ENCODE measurements around the gene OR51V1. TPM values are rescaled to one million over a fixed set of nuclear protein-coding genes. Genes with fewer than 3 reads are reported as not detected.

OR51V1 gene
- total RNA-seq, 2 experiments from 2014 or later = not detected

- H3K4me3 ChIP-seq (ENCODE audit: low read length) = no peak overlapping the region
- POLR2A ChIA-PET = no interaction called here
- H3K4me1 ChIP-seq (ENCODE audit: insufficient read depth, low read length) = no peaks in the 10 kb centered on the region
- no peaks in the 10 kb centered on the region for H3K36me3 ChIP-seq (ENCODE audit: insufficient read depth, low read length)
- no peaks in the 10 kb centered on the region for H3K36me3 Mint-ChIP-seq (ENCODE audit: low read depth)
- no peaks in the 10 kb centered on the region for H3K4me1 Mint-ChIP-seq (ENCODE audit: low read depth)
- no peak for ATAC-seq (ENCODE audit: poor library complexity)
- no peak overlapping the region for H3K27ac ChIP-seq (ENCODE audit: low read depth in 1 of 2, low read length in 2 of 2)
- no peaks in the 10 kb centered on the region for H3K9me3 ChIP-seq (ENCODE audit: control insufficient read depth in 1 of 2, insufficient read depth in 1 of 2, low read length in 2 of 2)
- intact Hi-C loops (cut with DNase I, micrococcal nuclease) = no loop called here
- TF ChIP-seq, protein P1, sequence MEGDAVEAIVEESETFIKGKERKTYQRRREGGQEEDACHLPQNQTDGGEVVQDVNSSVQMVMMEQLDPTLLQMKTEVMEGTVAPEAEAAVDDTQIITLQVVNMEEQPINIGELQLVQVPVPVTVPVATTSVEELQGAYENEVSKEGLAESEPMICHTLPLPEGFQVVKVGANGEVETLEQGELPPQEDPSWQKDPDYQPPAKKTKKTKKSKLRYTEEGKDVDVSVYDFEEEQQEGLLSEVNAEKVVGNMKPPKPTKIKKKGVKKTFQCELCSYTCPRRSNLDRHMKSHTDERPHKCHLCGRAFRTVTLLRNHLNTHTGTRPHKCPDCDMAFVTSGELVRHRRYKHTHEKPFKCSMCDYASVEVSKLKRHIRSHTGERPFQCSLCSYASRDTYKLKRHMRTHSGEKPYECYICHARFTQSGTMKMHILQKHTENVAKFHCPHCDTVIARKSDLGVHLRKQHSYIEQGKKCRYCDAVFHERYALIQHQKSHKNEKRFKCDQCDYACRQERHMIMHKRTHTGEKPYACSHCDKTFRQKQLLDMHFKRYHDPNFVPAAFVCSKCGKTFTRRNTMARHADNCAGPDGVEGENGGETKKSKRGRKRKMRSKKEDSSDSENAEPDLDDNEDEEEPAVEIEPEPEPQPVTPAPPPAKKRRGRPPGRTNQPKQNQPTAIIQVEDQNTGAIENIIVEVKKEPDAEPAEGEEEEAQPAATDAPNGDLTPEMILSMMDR (IDR thresholded peaks at IDR 0.05) = no peak
- H3K27me3 ChIP-seq (ENCODE audit: control insufficient read depth in 1 of 2, insufficient read depth in 2 of 2, low read length in 2 of 2) = no peaks in the 10 kb centered on the region
- CTCF ChIA-PET = no interaction called here
- H3K4me3 Mint-ChIP-seq = no peak overlapping the region
- H3K27me3 Mint-ChIP-seq = peaks cover 6% of the 10 kb centered on the region
- DNase-seq = no peak
- no peaks in the 10 kb centered on the region for H3K9me3 Mint-ChIP-seq
- no peak overlapping the region for H3K27ac Mint-ChIP-seq
These were observed 42.7 kb upstream of the OR51V1 start for GRCh38 chr11:5242933-5243815.

DNA sequence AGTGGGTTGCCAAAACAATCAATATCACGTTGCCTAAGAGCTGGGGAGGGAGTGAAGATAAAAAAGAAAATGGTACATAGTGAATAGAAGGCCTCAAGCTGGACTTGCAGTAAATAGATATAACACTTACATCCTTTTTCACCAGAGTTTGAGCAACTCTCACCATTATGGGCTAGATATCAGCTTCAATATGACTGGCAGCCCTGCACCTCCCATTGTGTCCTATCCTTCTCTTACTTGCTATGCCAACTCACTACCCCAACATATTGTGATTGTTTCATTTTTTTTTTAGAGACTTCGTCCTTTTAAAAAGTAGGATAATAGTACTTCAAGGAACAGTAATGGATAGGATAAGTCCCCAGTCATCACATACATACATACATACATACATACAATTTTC is 41.7 kb upstream of the OR51V1 start:
- Histone ChIP-seq H3K36me3 (ENCODE audit: insufficient read depth, low read length) (no peaks in the 10 kb centered on the region), H3K27ac (ENCODE audit: low read depth in 1 of 2, low read length in 2 of 2) (no peak overlapping the region), H3K27me3 (ENCODE audit: control insufficient read depth in 1 of 2, insufficient read depth in 2 of 2, low read length in 2 of 2) (no peaks in the 10 kb centered on the region), H3K4me1 (ENCODE audit: insufficient read depth, low read length) (no peaks in the 10 kb centered on the region), H3K9me3 (ENCODE audit: control insufficient read depth in 1 of 2, insufficient read depth in 1 of 2, low read length in 2 of 2) (no peaks in the 10 kb centered on the region), H3K4me3 (ENCODE audit: low read length) (no peak overlapping the region)
- ATAC-seq (ENCODE audit: poor library complexity) (no peak), DNase-seq (no peak)
- CTCF ChIA-PET = no interaction called here
- intact Hi-C loops (cut with DNase I, micrococcal nuclease) = no loop called here
- Mint-ChIP-seq H3K27ac (no peak overlapping the region), H3K4me1 (ENCODE audit: low read depth) (no peaks in the 10 kb centered on the region), H3K4me3 (no peak overlapping the region), H3K9me3 (no peaks in the 10 kb centered on the region), H3K36me3 (ENCODE audit: low read depth) (no peaks in the 10 kb centered on the region), H3K27me3 (peaks cover 6% of the 10 kb centered on the region)
- TF ChIP-seq, protein P1 (IDR thresholded peaks at IDR 0.05) = no peak
- POLR2A ChIA-PET = no interaction called here

DNA sequence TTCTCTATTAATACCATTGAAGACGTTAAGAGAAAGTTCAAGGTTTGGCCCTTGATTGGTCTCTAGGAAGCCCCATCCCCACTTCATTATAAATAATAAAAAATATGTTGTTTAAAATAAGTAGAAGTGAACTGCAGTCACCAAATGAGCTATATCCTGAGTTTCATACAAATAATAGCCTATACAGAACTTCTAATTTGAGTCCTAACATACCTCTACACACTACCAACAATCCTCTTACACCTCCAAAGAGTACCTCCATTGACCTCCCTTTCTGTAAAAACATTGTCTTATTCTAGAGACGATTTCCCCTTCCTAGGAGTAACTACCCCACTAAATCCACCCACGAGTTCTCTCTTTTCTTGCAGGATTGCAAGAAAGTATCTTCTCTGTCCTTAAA is 41.0 kb upstream of the OR51V1 start:
- Mint-ChIP-seq H3K4me3 (no peak overlapping the region), H3K27me3 (peaks cover 6% of the 10 kb centered on the region), H3K27ac (no peak overlapping the region), H3K9me3 (no peaks in the 10 kb centered on the region), H3K4me1 (ENCODE audit: low read depth) (no peaks in the 10 kb centered on the region), H3K36me3 (ENCODE audit: low read depth) (no peaks in the 10 kb centered on the region)
- DNase-seq = no peak
- Histone ChIP-seq H3K27ac (ENCODE audit: low read depth in 1 of 2, low read length in 2 of 2) (no peak overlapping the region), H3K9me3 (ENCODE audit: control insufficient read depth in 1 of 2, insufficient read depth in 1 of 2, low read length in 2 of 2) (no peaks in the 10 kb centered on the region), H3K4me1 (ENCODE audit: insufficient read depth, low read length) (no peaks in the 10 kb centered on the region), H3K27me3 (ENCODE audit: control insufficient read depth in 1 of 2, insufficient read depth in 2 of 2, low read length in 2 of 2) (no peaks in the 10 kb centered on the region), H3K4me3 (ENCODE audit: low read length) (no peak overlapping the region), H3K36me3 (ENCODE audit: insufficient read depth, low read length) (no peaks in the 10 kb centered on the region)
- intact Hi-C loops (cut with DNase I, micrococcal nuclease) = no loop called here
- CTCF ChIA-PET = no interaction called here
- ATAC-seq (ENCODE audit: poor library complexity) = no peak
- TF ChIP-seq, protein P1 (IDR thresholded peaks at IDR 0.05) = no peak
- POLR2A ChIA-PET = no interaction called here

Measured in CD4-positive, alpha-beta T cell (primary cell).